ENCODE data around the gene SLC22A1. TPM values are rescaled to one million over a fixed set of nuclear protein-coding genes. Genes with fewer than 3 reads are reported as not detected.

The SLC22A1 gene
- total RNA-seq, 1 experiment from 2014 or later = 1.5 TPM

- H3K27me3 Mint-ChIP-seq (ENCODE audit: insufficient read depth, unreplicated experiment) = no peaks in the 10 kb centered on the region
- no peak for DNase-seq
- TF ChIP-seq CTCF (IDR thresholded peaks at IDR 0.05; ENCODE audit: insufficient read depth in 1 of 2, low read depth in 1 of 2, low read length in 1 of 2, severe bottlenecking in 1 of 2, unreplicated experiment in 1 of 2) = no peak
- peaks cover 11% of the 10 kb centered on the region for H3K36me3 ChIP-seq (ENCODE audit: control insufficient read depth, insufficient read depth, low read length)
- ChIA-PET CTCF (no interaction called here), POLR2A (no interaction called here)
- no peak overlapping the region for H3K27ac Mint-ChIP-seq (ENCODE audit: unreplicated experiment)
- intact Hi-C loops (cut with micrococcal nuclease; ENCODE audit: unreplicated experiment) = no loop called here
- peaks cover 90% of the 10 kb centered on the region for H3K36me3 Mint-ChIP-seq (ENCODE audit: insufficient read depth, unreplicated experiment)
- no TSS peak for BruUV-seq (replicated peaks)
- H3K27me3 ChIP-seq (replicated peaks; ENCODE audit: control insufficient read depth, insufficient read depth, low read length) = no peaks in the 10 kb centered on the region
- peaks cover 9% of the 10 kb centered on the region for H3K9me3 Mint-ChIP-seq (ENCODE audit: unreplicated experiment)
- H3K4me3 ChIP-seq (ENCODE audit: low read depth, low read length) = no peak overlapping the region
- no peaks in the 10 kb centered on the region for H3K4me1 Mint-ChIP-seq (ENCODE audit: low read depth, unreplicated experiment)
- no peaks in the 10 kb centered on the region for H3K9me3 ChIP-seq
- no peaks in the 10 kb centered on the region for H3K4me1 ChIP-seq
- H3K4me3 Mint-ChIP-seq (ENCODE audit: unreplicated experiment) = no peak overlapping the region
Observed at GRCh38 chr6:160082627-160083026, 39.0 kb upstream of the SLC22A1 start.

- H3K4me3 ChIP-seq (ENCODE audit: low read depth, low read length) = no peak overlapping the region
- no TSS peak for BruUV-seq (replicated peaks)
- no peak for TF ChIP-seq CTCF (IDR thresholded peaks at IDR 0.05; ENCODE audit: insufficient read depth in 1 of 2, low read depth in 1 of 2, low read length in 1 of 2, severe bottlenecking in 1 of 2, unreplicated experiment in 1 of 2)
- H3K27me3 Mint-ChIP-seq (ENCODE audit: insufficient read depth, unreplicated experiment) = no peaks in the 10 kb centered on the region
- peaks cover 8% of the 10 kb centered on the region for H3K36me3 ChIP-seq (ENCODE audit: control insufficient read depth, insufficient read depth, low read length)
- H3K9me3 ChIP-seq = no peaks in the 10 kb centered on the region
- DNase-seq = no peak
- no peaks in the 10 kb centered on the region for H3K4me1 ChIP-seq
- peaks cover 77% of the 10 kb centered on the region for H3K36me3 Mint-ChIP-seq (ENCODE audit: insufficient read depth, unreplicated experiment)
- ChIA-PET CTCF (no interaction called here), POLR2A (no interaction called here)
- H3K9me3 Mint-ChIP-seq (ENCODE audit: unreplicated experiment) = peaks cover 9% of the 10 kb centered on the region
- no peak overlapping the region for H3K4me3 Mint-ChIP-seq (ENCODE audit: unreplicated experiment)
- intact Hi-C loops (cut with micrococcal nuclease; ENCODE audit: unreplicated experiment) = no loop called here
- no peaks in the 10 kb centered on the region for H3K4me1 Mint-ChIP-seq (ENCODE audit: low read depth, unreplicated experiment)
- H3K27ac Mint-ChIP-seq (ENCODE audit: unreplicated experiment) = no peak overlapping the region
- no peaks in the 10 kb centered on the region for H3K27me3 ChIP-seq (replicated peaks; ENCODE audit: control insufficient read depth, insufficient read depth, low read length)
Observed at GRCh38 chr6:160084198-160084776, 37.3 kb upstream of the SLC22A1 start.

GRCh38 chr6:160085226-160085625 is 36.4 kb upstream of the SLC22A1 start:
- no peak for DNase-seq
- Mint-ChIP-seq H3K27me3 (ENCODE audit: insufficient read depth, unreplicated experiment) (no peaks in the 10 kb centered on the region), H3K4me1 (ENCODE audit: low read depth, unreplicated experiment) (no peaks in the 10 kb centered on the region), H3K36me3 (ENCODE audit: insufficient read depth, unreplicated experiment) (peaks cover 77% of the 10 kb centered on the region), H3K4me3 (ENCODE audit: unreplicated experiment) (no peak overlapping the region), H3K9me3 (ENCODE audit: unreplicated experiment) (peaks cover 7% of the 10 kb centered on the region), H3K27ac (ENCODE audit: unreplicated experiment) (no peak overlapping the region)
- CTCF ChIA-PET = no interaction called here
- intact Hi-C loops (cut with micrococcal nuclease; ENCODE audit: unreplicated experiment) = loop anchor here (5.0 kb wide), 1 partner anchor 447 kb away; no protein-coding TSS in a partner anchor
- no TSS peak for BruUV-seq (replicated peaks)
- no peak overlapping the region for H3K4me3 ChIP-seq (ENCODE audit: low read depth, low read length)
- no peaks in the 10 kb centered on the region for H3K9me3 ChIP-seq
- no peaks in the 10 kb centered on the region for H3K27me3 ChIP-seq (replicated peaks; ENCODE audit: control insufficient read depth, insufficient read depth, low read length)
- no peaks in the 10 kb centered on the region for H3K4me1 ChIP-seq
- no peak for TF ChIP-seq CTCF (IDR thresholded peaks at IDR 0.05; ENCODE audit: insufficient read depth in 1 of 2, low read depth in 1 of 2, low read length in 1 of 2, severe bottlenecking in 1 of 2, unreplicated experiment in 1 of 2)
- POLR2A ChIA-PET = no interaction called here
- H3K36me3 ChIP-seq (ENCODE audit: control insufficient read depth, insufficient read depth, low read length) = peaks cover 5% of the 10 kb centered on the region
